ENCODE measurements around the gene SRP68. TPM values are rescaled to one million over a fixed set of nuclear protein-coding genes. Genes with fewer than 3 reads are reported as not detected.

SRP68 gene
- polyA plus RNA-seq, 2 of the 4 experiments (the other 2 are of a cell fraction), result 121 to 139 TPM

DNA sequence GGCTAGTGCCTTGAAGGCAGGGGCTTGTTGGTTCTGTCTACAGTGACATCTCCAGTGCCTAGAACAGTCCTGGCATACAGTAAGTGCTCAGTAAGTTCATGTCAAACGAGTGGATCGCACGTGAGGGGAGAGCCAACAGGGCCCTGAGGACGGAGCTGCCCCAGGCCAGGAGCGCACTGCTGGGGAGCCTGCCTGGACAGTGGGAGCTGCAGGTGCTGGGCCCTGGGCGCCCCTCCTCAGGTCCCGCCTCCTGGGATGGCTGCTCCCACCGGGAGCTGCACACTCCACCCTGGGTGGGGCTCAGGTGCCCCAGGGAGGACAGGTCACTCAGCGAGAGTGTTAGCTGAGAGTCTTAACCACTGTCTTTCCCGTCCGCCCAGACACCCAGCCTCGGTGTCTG, 47.0 kb downstream of the SRP68 start:
- CTCF ChIA-PET, result interaction anchor here (0.8 to 23.8 kb wide), 5 partner anchors 12 to 254 kb away, joined by 3 to 357 read pairs (median 4); no protein-coding TSS in a partner anchor
- Histone ChIP-seq H3K27ac (no peak overlapping the region), H3K9me3 (no peaks in the 10 kb centered on the region), H3K4me1 (peaks cover 29% of the 10 kb centered on the region), H3K4me2 (no peak overlapping the region), H3K4me3 (no peak overlapping the region)
- no peak for DNase-seq (ENCODE audit: low read depth in 1 of 2, low spot score in 1 of 2)
- TF ChIP-seq, protein P1, sequence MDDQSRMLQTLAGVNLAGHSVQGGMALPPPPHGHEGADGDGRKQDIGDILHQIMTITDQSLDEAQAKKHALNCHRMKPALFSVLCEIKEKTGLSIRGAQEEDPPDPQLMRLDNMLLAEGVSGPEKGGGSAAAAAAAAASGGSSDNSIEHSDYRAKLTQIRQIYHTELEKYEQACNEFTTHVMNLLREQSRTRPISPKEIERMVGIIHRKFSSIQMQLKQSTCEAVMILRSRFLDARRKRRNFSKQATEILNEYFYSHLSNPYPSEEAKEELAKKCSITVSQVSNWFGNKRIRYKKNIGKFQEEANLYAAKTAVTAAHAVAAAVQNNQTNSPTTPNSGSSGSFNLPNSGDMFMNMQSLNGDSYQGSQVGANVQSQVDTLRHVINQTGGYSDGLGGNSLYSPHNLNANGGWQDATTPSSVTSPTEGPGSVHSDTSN (IDR thresholded peaks at IDR 0.05), result no peak
- TF ChIP-seq ATOH8 (CRISPR knock-in tag; IDR thresholded peaks at IDR 0.05; ENCODE audit: low read depth) (no peak), KDM5A (IDR thresholded peaks at IDR 0.05) (no peak), MAX (IDR thresholded peaks at IDR 0.05) (no peak), ZC3H11A (IDR thresholded peaks at IDR 0.05) (no peak), EHMT2 (IDR thresholded peaks at IDR 0.05; ENCODE audit: low read depth) (no peak), HOXB5 (CRISPR knock-in tag; IDR thresholded peaks at IDR 0.05) (no peak), HDAC2 (IDR thresholded peaks at IDR 0.05) (no peak), RAD21 (conservative IDR thresholded peaks at IDR 0.05 in 1 of 2, IDR thresholded peaks at IDR 0.05 in 1 of 2) (no peak), CHD2 (IDR thresholded peaks at IDR 0.05; ENCODE audit: low read length, partially characterized antibody) (no peak), MYC (IDR thresholded peaks at IDR 0.05; ENCODE audit: borderline replicate concordance, low read length) (no peak), NFE2L2 (conservative IDR thresholded peaks at IDR 0.05; ENCODE audit: low read length) (no peak), HMGXB4 (CRISPR knock-in tag; IDR thresholded peaks at IDR 0.05; ENCODE audit: borderline replicate concordance) (no peak), HOXA7 (CRISPR knock-in tag; IDR thresholded peaks at IDR 0.05) (no peak), FOSB (CRISPR knock-in tag; IDR thresholded peaks at IDR 0.05) (no peak), MAFK (IDR thresholded peaks at IDR 0.05; ENCODE audit: partially characterized antibody) (no peak), REST (IDR thresholded peaks at IDR 0.05) (no peak), ESRRA (IDR thresholded peaks at IDR 0.05; ENCODE audit: borderline replicate concordance, low read length) (no peak)
- ATAC-seq, result no peak
- POLR2A ChIA-PET, result no interaction called here
- 90% methylated on average over 12 of the region's 12 CpGs for WGBS (ENCODE audit: missing lambda C conversion rate)
- FAIRE-seq, result no peak

DNA sequence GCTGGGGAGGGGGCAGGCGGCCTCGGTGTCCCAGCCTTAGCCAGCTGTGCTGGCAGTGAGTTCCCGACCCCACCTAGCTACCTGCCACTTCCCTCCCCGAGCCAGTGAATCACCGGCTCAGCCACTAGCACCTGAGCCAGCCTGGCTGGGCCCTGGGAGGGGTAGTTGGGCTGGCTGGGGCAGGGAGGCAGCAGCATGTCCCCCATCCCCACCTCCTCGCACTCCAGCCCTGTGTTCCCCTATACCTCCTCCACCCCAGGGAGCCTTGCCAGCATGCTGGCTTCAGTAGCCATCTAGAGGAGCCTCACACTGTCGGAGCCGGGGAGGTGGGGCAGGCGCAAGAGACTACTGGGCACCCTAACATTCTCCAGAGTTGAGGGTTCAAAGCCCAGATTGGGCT, 48.0 kb downstream of the SRP68 start:
- ChIA-PET POLR2A (no interaction called here), CTCF (interaction anchor here (1.0 to 1.5 kb wide), 4 partner anchors 9 to 119 kb away, joined by 3 to 18 read pairs (median 4); no protein-coding TSS in a partner anchor)
- H3K4me3 ChIP-seq, result no peak overlapping the region
- ATAC-seq (no peak), DNase-seq (ENCODE audit: low read depth in 1 of 2, low spot score in 1 of 2) (no peak), FAIRE-seq (no peak)
- no peaks in the 10 kb centered on the region for H3K9me3 ChIP-seq
- WGBS (ENCODE audit: missing lambda C conversion rate), result 90% methylated on average over 8 of the region's 9 CpGs
- TF ChIP-seq CTCF (IDR thresholded peaks at IDR 0.05), result no peak
- TF ChIP-seq ZC3H11A (IDR thresholded peaks at IDR 0.05), result no peak
- TF ChIP-seq EHF (CRISPR knock-in tag; IDR thresholded peaks at IDR 0.05), result no peak
- TF ChIP-seq HOXB5 (CRISPR knock-in tag; IDR thresholded peaks at IDR 0.05), result no peak
- TF ChIP-seq HEYL (CRISPR knock-in tag; IDR thresholded peaks at IDR 0.05), result no peak
- H3K4me2 ChIP-seq, result no peak overlapping the region
- H3K27ac ChIP-seq, result no peak overlapping the region
- peaks cover 24% of the 10 kb centered on the region for H3K4me1 ChIP-seq

All from A549 (cell line).